ENCODE data around the gene NUDC.

- TF ChIP-seq TAF1 (IDR thresholded peaks at IDR 0.05; ENCODE audit: borderline replicate concordance, low read depth, low read length) (no peak), RAD21 (IDR thresholded peaks at IDR 0.05; ENCODE audit: low read length) (no peak), CTCF (IDR thresholded peaks at IDR 0.05) (no peak)
Observed at GRCh38 chr1:26909951-26910342, 11.6 kb upstream of the NUDC start.

All from SK-N-SH (cell line).